Activated T-helper 1 cell treated with anti-CD3 and anti-CD28 coated beads, Interleukin-2, amount 50 U/mL, for 16 hours (primary cell): ENCODE data around the gene LILRA5.
"Not testable (repeated sequence)": the region's sequence is repeated elsewhere in the genome, so short reads cannot be mapped to it uniquely, and the experiment has no call there.

Experiments used
- DNase-seq, 2 donors: peaks; one replicate each; pipeline ENCODE4 v3.0.0-alpha.2; 2020; ENCODE audit warnings: low read depth in 1 of 2, low spot score in 1 of 2

The LILRA5 gene

DNA sequence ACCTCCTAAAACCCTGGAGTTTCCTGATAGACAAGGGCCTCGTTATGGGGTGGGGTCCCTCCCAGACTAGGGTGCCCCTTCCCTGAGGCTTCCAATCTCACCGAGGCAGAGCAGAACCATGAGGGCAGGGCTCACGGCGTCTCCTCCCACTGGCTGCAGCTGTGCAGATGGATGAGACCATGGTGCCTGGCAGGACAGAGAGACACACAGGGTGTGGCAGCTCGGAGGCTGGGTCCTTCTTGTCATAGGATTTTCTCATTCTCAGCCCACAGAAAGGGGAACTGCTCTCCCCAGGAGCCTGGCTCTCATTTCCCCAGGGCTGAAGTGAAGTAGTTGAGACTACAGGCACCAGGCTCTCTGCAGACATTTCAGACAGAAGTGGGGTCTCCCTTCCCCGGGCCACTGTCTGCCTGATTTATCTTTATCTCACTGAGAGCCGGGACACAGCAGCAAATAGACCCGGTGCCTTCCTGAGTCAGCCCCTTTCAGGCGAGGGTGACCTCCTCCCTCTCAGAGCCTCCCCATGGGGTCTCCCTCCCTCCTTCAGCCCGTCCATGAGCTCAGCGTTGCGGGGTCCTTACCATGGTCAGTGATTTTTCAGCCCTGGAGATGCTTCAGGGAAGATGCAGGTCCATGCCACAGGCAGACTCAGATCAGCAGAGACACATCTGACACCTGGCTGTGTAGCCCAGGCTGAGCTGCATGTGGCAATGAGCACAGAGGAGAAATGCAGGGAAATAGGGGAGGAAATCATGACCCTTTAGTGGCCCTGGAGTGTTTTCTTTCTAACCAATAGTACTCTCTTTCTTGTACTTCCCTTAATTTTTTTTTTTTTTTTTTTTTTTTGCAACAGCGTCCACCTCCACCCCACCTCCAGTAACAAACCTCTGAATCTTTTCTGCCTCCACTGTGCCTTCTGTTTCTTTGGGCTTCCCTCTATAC lies at the start of gene LILRA5:
TSS of gene LILRA5 (minus strand) at position 731 of the 942 bp plus-strand sequence. CDS start at position 584, 147 bp downstream.
- DNase-seq: no peak

GRCh38 chr19:54361680-54362422 lies 48.9 kb upstream of the LILRA5 start:
- not testable (repeated sequence) for DNase-seq

DNA sequence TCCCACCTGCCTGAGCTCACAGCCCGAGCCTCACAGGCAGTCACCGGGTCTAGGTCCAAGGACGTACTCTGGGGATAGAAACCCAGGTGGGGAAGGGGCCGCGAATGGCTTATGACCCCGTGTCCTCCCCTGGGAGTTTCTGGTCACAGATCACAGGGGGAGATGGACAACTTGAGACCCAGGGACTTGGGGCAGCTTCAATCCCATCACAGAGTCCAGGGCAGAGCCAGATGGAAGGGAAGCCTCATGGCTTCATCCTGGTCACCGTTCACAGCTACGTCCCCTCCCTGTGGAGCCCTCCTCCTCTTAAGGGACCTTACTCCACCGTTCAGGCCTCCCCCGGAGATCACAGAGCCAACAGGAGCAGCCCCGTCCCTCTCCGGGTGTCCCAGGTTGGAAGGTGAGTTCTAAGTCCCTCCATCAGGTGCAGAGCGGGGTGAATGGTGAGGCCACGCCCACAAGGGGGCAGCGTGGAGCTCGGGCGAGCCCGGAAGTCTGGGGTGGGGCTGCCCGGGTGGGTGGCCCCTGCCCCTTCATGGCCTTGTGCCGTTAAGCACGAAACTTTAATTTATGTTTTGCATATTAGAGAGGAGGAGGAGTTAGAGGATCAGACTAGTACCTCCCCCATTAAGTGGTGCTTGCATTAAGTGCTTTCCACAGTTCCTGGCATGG lies 46.3 kb upstream of the LILRA5 start:
- DNase-seq: peak; percentile 44 to 60

DNA sequence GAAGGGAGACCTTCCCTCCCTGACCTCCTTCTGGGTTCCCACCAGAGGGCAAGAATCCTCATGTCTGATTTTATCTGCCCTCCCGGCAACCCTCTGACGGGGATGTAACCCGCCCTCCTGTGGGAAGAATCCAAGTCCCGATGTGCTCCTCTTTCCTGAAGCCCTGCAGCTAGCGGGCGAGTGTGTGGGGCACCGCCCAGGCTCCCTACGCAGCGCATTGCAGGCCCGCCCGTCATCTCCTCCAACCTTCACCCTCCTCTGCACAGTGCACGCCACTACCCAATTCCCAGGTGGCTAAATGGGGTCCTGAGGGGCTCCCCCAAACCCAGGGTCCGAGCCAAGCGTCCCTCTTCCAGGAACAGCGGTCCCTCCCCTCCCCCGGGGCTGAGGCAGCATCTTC lies 44.4 kb upstream of the LILRA5 start:
- no peak for DNase-seq

- no peak for DNase-seq
Observed at GRCh38 chr19:54356444-54357056, 43.6 kb upstream of the LILRA5 start.

- DNase-seq: no peak
Observed at GRCh38 chr19:54355675-54356074, 42.7 kb upstream of the LILRA5 start.

DNA sequence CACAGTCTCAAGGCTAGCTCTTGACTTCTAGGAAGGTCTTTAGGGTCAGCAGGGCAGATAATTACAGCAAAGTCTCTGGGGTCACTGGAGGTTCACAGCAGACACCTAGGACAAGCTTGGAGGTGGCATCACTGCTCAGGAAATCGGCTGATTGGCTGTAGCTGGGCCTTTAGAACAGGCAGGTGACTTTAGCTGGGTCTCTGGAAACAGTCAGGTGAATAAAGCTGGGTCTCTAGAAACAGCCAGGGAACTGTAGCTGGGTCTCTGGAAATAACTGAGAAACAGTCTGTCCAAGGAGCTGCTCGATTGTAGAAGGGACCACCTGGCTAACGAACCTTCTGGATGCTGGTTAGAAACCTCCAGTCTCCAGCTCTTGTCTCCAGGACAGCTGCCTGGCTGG lies 41.8 kb upstream of the LILRA5 start:
- no peak for DNase-seq

GRCh38 chr19:54352546-54352945 lies 39.6 kb upstream of the LILRA5 start:
- DNase-seq: no peak

GRCh38 chr19:54352041-54352440 lies 39.1 kb upstream of the LILRA5 start:
- no peak for DNase-seq

DNA sequence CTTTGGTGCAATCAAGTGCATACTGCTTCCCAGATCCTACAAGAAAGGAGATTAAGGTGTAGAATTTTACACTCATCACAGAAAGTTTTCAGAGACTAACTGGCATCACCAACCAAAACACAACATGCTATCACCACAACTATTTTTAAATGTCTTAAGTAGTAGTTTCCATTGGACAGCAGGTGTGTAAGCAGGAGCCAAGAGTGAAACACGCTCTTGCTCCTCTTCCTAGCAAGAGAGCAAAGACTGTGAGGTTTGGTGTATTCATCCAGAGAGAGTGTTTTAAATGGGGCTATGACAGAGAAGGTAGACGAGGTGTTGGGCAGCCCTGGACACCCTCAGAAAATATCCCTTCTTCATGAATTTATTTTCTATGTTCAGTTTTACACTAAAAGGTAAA lies 38.5 kb upstream of the LILRA5 start:
- DNase-seq: no peak

- DNase-seq: no peak
Observed at GRCh38 chr19:54345938-54346386, 33.0 kb upstream of the LILRA5 start.

DNA sequence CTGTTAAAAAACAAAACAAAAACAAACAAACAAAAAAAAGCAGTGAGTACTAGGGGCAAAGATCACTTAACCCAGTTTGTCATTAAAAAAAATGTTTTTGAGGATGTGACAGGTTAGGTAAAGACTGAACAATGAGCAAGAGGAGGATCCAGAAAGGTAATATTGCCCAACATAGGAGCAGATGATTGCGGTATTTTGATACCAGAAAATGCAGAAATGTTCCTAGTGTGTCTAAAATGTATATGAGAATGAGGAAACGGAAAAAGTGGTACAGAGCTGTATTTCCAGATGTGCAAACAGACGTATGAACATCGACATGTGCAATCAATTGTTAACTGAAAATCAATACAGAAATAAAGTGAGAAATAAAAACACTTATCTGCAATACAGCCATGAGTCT lies 30.9 kb upstream of the LILRA5 start:
- no peak for DNase-seq

DNA sequence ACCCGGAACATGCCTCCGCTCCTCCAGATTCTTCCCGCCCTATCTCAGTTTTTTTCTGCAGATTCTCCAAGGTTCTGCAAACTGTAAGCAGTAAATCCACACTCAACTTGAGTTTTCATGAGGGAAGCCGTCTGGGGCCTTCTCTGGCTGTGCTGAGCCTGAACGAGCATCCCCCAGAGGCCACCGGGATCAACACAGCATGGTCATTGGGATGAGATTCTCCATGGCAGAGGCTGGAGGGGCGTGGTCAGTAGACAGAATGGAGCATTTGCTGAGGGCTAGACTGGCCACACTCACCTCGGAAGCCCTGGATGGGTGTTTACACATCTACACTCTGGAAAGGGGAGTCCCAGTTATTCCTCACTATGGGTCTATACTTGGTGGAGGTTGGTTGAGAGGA lies 28.3 kb upstream of the LILRA5 start:
- no peak for DNase-seq

GRCh38 chr19:54339646-54340358 lies 26.8 kb upstream of the LILRA5 start:
- no peak for DNase-seq

- DNase-seq: no peak
Observed at GRCh38 chr19:54338521-54338920, 25.6 kb upstream of the LILRA5 start.

- DNase-seq: no peak
Observed at GRCh38 chr19:54337858-54338230, 24.9 kb upstream of the LILRA5 start.

DNA sequence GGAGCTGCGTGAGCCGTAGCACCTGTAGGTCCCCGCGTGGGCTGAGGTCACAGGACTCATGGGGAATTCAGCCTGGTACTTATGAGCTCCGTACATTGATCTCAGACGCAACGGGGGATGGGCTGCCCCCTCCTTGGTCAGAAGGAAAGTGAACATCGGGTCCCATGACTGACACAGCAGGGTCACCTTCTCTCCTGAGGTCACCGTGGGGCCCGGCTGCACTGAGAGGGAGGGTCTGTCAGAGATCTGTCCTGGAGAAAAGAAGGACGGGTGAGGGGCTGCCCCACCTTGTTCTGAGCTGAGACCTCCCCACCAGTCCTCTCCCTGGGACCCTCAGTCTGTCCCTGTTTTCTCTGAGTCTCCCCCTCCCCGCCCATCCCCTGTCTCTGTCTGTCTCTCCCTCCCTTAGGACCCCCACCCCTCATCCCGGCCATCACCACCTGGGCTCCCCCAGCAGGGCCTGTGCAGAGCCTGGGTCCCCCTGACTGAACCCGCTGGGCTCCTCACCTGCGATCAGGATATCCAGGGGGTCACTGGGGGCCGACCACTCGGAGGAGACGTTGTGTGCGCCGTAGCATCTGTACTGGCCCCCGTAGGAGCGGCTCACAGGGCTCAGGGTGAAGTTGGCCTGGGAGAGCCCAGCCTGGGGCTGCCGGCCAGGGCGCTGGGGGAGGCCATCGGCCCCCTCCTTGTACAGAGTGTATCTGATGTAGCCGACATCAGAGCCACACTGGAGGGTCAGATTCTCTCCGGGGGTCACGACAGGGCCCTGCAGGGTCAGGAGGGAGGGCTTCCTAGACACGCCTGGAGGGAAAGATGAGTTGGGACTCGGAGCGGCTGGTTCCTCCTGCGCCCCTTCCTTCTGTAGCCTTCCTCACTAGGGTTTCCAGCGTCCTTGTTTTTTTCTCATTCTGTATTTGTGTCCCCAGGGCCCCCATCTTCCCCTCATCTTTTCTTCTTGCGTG lies 24.2 kb upstream of the LILRA5 start:
- DNase-seq: no peak

DNA sequence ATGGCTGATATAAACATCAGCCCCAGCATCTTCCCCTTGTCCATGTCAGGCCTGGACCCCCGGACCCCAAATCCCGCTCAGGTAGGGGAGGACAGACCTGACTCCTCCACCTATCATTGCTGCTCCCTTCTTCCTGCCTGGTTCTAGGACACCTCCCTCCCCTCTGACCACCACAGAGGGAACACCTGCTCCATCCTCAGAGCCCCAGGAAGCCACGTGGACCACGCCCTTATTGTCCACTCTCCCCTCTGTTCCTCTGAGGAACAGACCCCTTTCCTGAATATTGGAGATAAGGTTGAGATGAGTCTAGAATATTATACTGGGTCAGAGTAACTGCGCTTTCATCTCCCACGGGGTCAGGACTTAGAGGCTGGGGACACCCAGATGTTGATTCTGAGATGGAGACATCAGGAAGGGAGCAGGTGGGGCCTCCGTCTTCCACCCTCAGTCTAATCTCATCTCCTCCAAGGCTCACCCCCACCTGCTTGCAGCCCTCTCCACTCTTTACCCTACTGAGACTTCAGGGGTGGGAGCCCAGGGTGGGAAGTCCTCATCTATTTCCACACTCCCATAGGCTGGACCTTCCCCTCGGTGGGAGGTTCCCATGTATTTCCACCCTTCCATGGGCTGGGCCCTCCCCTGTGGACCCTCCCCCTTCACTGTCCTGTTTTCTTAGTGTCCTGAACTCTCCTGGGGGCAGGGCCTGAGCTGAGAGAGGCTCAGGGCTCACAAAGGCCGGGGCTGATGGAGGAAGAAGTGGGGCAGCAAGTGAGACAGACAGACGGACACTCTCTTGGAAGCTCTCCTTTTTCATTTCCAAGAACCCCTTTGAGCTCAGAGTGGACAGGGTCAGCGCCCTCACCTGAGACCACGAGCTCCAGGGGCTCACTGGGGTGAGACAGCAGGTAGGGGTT lies 23.3 kb upstream of the LILRA5 start:
- no peak for DNase-seq
